Ishikawa (cell line): ENCODE results near the gene HSD17B13.

Source experiments
- FOXM1 ChIP-seq: IDR thresholded peaks from 2 replicates; pipeline ENCODE4 v1.6.1; 2012; ENCODE audit warnings: low read depth, borderline replicate concordance
- MAX ChIP-seq: IDR thresholded peaks from 2 replicates; pipeline ENCODE4 v1.6.1; 2012
- RAD21 ChIP-seq: IDR thresholded peaks from 2 replicates; pipeline ENCODE4 v1.6.1; 2012; ENCODE audit warnings: low read depth
- REST ChIP-seq: IDR thresholded peaks from 2 replicates; pipeline ENCODE4 v1.6.1; 2012; ENCODE audit warnings: low read depth, mild to moderate bottlenecking
- TAF1 ChIP-seq: IDR thresholded peaks from 2 replicates; pipeline ENCODE4 v1.6.1; 2012; ENCODE audit warnings: low read depth, mild to moderate bottlenecking

GRCh38 chr4:87270144-87270543 lies 52.5 kb downstream of the HSD17B13 start:
- no peak for TF ChIP-seq FOXM1
- no peak for TF ChIP-seq MAX
- TF ChIP-seq REST = no peak
- TF ChIP-seq TAF1 = no peak
- peak; percentile 78 for TF ChIP-seq RAD21
